ENCODE data around the gene ZNF195. TPM values are rescaled to one million over a fixed set of nuclear protein-coding genes. Genes with fewer than 3 reads are reported as not detected.

Gene ZNF195
- total RNA-seq, 1 experiment from 2014 or later: 116 TPM

DNA sequence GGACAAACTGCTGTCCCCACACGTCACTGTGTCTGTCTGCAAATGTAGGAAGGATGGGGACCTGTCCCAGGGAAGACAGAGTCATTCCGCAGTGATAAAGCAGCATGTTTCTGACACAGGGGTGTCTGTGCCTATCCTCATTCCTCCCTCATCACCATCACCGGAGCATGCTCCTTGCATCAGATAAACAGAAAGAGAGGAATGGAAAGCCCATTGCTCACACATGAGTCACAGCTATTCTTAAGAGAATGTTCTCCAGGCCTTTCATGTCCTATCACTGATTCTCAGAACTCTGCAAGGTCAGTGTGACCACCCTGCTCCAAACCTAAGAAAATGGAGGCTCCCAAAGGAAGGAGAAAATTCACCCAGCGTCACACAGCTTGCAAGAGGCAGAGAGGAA, 38.9 kb downstream of the ZNF195 start:
- no peak overlapping the region for H3K4ac ChIP-seq (ENCODE audit: low read depth, low read length)
- peaks cover 0 to 2% of the 10 kb centered on the region in 2 experiments; a peak in 2 of 5 replicates for H3K9me3 Mint-ChIP-seq
- H3K4me2 ChIP-seq (ENCODE audit: insufficient read depth, insufficient read length, low read length): no peak overlapping the region
- no peak overlapping the region for H2BK15ac ChIP-seq (ENCODE audit: low read depth, low read length)
- no peak overlapping the region for H3K4me3 Mint-ChIP-seq
- no peak overlapping the region for H2AK5ac ChIP-seq (ENCODE audit: insufficient read length, low read length)
- H3K14ac ChIP-seq (ENCODE audit: insufficient read depth, low read length): no peak overlapping the region
- H4K5ac ChIP-seq (ENCODE audit: insufficient read length, low read depth, low read length): no peak overlapping the region
- no peak overlapping the region for H2AFZ ChIP-seq (ENCODE audit: low read length)
- H3K56ac ChIP-seq (ENCODE audit: insufficient read length, low read depth, low read length): no peak overlapping the region
- no peak overlapping the region for H2BK12ac ChIP-seq (ENCODE audit: insufficient read length, low read depth, low read length)
- H3K79me2 ChIP-seq (ENCODE audit: insufficient read depth, low read length): no peaks in the 10 kb centered on the region
- peaks cover 9% of the 10 kb centered on the region in 2 experiments for H3K4me1 Mint-ChIP-seq
- H4K91ac ChIP-seq (ENCODE audit: insufficient read length, low read depth, low read length): no peak overlapping the region
- H3K79me1 ChIP-seq (ENCODE audit: insufficient read depth, low read depth, low read length, poor library complexity, severe bottlenecking): no peaks in the 10 kb centered on the region
- no peaks in the 10 kb centered on the region for H4K20me1 ChIP-seq (ENCODE audit: control insufficient read depth, insufficient read depth, insufficient read length)
- H3K9ac ChIP-seq (ENCODE audit: extremely low read depth, insufficient read length, low read length): no peak overlapping the region
- no peaks in the 10 kb centered on the region; a peak in 1 of 7 replicates for H3K36me3 Mint-ChIP-seq (ENCODE audit: insufficient read depth in 1 of 3, low read depth in 3 of 3)
- no peak overlapping the region for H4K8ac ChIP-seq (replicated peaks; ENCODE audit: insufficient read length, low read depth, low read length)
- H3K27me3 Mint-ChIP-seq (ENCODE audit: low read depth): peaks cover 17% of the 10 kb centered on the region
- TF ChIP-seq, protein P1, sequence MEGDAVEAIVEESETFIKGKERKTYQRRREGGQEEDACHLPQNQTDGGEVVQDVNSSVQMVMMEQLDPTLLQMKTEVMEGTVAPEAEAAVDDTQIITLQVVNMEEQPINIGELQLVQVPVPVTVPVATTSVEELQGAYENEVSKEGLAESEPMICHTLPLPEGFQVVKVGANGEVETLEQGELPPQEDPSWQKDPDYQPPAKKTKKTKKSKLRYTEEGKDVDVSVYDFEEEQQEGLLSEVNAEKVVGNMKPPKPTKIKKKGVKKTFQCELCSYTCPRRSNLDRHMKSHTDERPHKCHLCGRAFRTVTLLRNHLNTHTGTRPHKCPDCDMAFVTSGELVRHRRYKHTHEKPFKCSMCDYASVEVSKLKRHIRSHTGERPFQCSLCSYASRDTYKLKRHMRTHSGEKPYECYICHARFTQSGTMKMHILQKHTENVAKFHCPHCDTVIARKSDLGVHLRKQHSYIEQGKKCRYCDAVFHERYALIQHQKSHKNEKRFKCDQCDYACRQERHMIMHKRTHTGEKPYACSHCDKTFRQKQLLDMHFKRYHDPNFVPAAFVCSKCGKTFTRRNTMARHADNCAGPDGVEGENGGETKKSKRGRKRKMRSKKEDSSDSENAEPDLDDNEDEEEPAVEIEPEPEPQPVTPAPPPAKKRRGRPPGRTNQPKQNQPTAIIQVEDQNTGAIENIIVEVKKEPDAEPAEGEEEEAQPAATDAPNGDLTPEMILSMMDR (conservative IDR thresholded peaks at IDR 0.05): no peak
- no peak overlapping the region for H2BK20ac ChIP-seq (ENCODE audit: low read depth, low read length, poor library complexity, severe bottlenecking)
- no peaks in the 10 kb centered on the region for H3K23me2 ChIP-seq (ENCODE audit: insufficient read length, low read depth, low read length, poor library complexity, severe bottlenecking)
- no peak for DNase-seq
- WGBS (ENCODE audit: extremely low coverage, insufficient read length, low lambda C conversion rate): no CpG with 5 or more reads among the region's 4 CpGs
- H3K27ac ChIP-seq (ENCODE audit: insufficient read length, low read depth, low read length): no peak overlapping the region
- no peak overlapping the region for H3K27ac Mint-ChIP-seq
- H2BK5ac ChIP-seq (ENCODE audit: insufficient read length, low read length): no peak overlapping the region
- no peaks in the 10 kb centered on the region for H3K4me1 ChIP-seq (ENCODE audit: insufficient read depth, low read length)
- H3T11ph ChIP-seq (ENCODE audit: low read length): no peak overlapping the region
- no peaks in the 10 kb centered on the region for H3K27me3 ChIP-seq (ENCODE audit: insufficient read depth, low read length)
- H2BK120ac ChIP-seq (ENCODE audit: low read depth, low read length, poor library complexity, severe bottlenecking): no peak overlapping the region
- H3K9me3 ChIP-seq (ENCODE audit: control insufficient read depth, low read depth, low read length): no peaks in the 10 kb centered on the region
- no peak overlapping the region for H3K23ac ChIP-seq (ENCODE audit: insufficient read length, low read depth, low read length)
- no peak overlapping the region for H3K18ac ChIP-seq (ENCODE audit: insufficient read length, low read depth, low read length)

Data from H9 (cell line).